ENCODE data around the gene ARV1. TPM values are rescaled to one million over a fixed set of nuclear protein-coding genes. Genes with fewer than 3 reads are reported as not detected.
"Not testable (repeated sequence)": the region's sequence is repeated elsewhere in the genome, so short reads cannot be mapped to it uniquely, and the experiment has no call there.

Gene ARV1
- total RNA-seq, 1 donor from 2014 or later = 10.6 TPM

DNA sequence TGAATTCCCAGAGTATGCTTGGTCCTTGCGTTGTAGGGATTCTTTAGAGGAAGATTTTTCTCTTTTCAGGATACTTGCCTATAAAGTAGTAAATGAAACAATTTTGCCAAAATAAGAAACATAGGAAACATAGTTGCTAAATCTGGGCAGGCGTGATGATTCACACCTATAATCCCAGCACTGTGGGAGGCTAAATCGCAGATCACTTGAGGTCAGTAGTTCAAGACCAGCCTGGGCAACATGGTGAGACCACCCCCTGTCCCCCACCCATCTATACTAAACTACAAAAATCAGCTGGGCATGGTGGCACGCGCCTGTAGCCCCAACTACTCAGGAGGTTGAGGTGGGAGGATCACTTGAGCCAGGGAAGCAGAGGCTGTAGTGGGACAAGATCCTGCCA is 4.9 kb downstream of the ARV1 start:
- no peaks in the 10 kb centered on the region for H3K27me3 Mint-ChIP-seq (ENCODE audit: low read depth)
- H3K9me3 Mint-ChIP-seq = no peaks in the 10 kb centered on the region
- DNase-seq (ENCODE audit: low spot score in 2 of 2, unreplicated experiment in 2 of 2) = no peak
- H3K4me1 Mint-ChIP-seq = peaks cover 15% of the 10 kb centered on the region
- no peak overlapping the region for H3K27ac Mint-ChIP-seq
- H3K4me3 Mint-ChIP-seq = no peak overlapping the region
- no peak for TF ChIP-seq CTCF (IDR thresholded peaks at IDR 0.05; ENCODE audit: unreplicated experiment)
- no peaks in the 10 kb centered on the region for H3K36me3 Mint-ChIP-seq

DNA sequence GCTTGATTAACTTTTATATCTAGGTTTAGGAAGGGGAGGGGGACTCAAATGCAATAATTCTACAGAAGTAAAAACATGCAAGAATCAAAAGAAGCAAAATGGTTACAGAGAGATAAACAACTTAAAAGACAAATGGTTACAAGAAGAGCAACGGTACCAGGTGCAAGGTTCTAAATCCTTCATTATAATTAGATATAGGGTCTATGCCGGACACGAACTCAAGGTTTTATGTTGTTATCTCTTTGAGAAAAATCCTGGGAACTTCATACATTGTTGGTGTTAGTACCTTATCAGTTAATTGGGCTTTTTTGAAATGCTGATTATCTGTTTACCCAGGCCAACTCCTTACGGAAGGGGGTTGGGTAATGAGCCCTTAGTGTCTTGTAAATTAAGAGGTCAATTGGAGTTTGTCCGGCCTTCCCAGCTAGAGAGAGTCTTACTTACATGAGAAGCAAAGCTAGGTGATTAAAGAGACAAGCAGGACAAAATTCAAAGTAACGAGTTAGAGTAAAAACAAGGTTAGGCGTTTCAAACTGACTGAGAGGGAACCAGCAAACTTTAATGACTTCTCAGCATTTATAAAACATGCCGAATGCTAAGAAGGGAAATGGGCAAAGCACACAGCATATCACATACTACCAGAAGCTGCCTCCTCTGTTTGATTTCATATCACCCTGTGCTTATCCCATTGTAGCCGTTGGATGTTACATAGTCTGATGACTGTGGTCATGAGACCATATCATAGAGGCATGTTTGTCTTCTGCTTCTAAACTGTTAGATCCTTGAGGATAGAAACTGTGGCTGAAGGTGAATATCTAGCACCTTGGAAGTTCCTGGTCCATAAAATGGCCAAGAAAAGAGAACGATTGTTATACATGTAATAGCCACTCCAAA is 6.0 kb downstream of the ARV1 start:
- H3K4me1 Mint-ChIP-seq; H3K27me3 Mint-ChIP-seq (ENCODE audit: low read depth); H3K4me3 Mint-ChIP-seq; H3K27ac Mint-ChIP-seq; DNase-seq (ENCODE audit: low spot score in 2 of 2, unreplicated experiment in 2 of 2); H3K9me3 Mint-ChIP-seq; H3K36me3 Mint-ChIP-seq: not testable (repeated sequence)

GRCh38 chr1:230985711-230986110 is 6.8 kb downstream of the ARV1 start:
- Mint-ChIP-seq H3K27ac (no peak overlapping the region), H3K36me3 (peaks cover 1% of the 10 kb centered on the region), H3K4me1 (no peaks in the 10 kb centered on the region), H3K27me3 (ENCODE audit: low read depth) (no peaks in the 10 kb centered on the region), H3K4me3 (no peak overlapping the region), H3K9me3 (no peaks in the 10 kb centered on the region)
- DNase-seq (ENCODE audit: low spot score in 2 of 2, unreplicated experiment in 2 of 2) = no peak
- TF ChIP-seq CTCF (IDR thresholded peaks at IDR 0.05; ENCODE audit: unreplicated experiment) = no peak

GRCh38 chr1:230986976-230987375 is 8.1 kb downstream of the ARV1 start:
- DNase-seq (ENCODE audit: low spot score in 2 of 2, unreplicated experiment in 2 of 2) = no peak
- H3K27ac Mint-ChIP-seq = no peak overlapping the region
- H3K9me3 Mint-ChIP-seq = no peaks in the 10 kb centered on the region
- peaks cover 5% of the 10 kb centered on the region for H3K4me1 Mint-ChIP-seq
- peaks cover 4% of the 10 kb centered on the region for H3K36me3 Mint-ChIP-seq
- no peak for TF ChIP-seq CTCF (IDR thresholded peaks at IDR 0.05; ENCODE audit: unreplicated experiment)
- H3K4me3 Mint-ChIP-seq = no peak overlapping the region
- H3K27me3 Mint-ChIP-seq (ENCODE audit: low read depth) = no peaks in the 10 kb centered on the region

DNA sequence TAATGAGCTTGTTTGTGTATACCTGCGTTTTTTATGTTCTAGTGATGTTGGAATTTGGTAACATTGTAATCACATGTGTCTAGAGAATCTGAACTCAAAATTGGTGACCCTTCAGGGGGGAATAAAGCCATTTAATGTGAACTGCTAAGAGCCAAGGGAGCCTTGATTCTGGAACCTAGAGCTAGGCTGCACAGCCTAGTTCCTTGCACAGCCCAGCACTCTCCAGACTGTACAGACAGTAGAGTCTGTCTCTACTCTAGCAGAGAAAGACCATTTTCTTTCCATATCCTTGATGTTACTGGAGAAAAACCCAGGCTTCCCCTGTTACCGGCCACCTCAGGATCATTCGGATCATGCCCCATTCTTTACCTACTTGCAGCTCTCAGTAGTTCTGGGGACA is 8.6 kb downstream of the ARV1 start:
- Mint-ChIP-seq H3K4me3 (no peak overlapping the region), H3K27ac (no peak overlapping the region)

More for the DNA sequence above, 8.6 kb downstream of the ARV1 start:
- peaks cover 9% of the 10 kb centered on the region for H3K36me3 Mint-ChIP-seq
- H3K27me3 Mint-ChIP-seq (ENCODE audit: low read depth) = no peaks in the 10 kb centered on the region
- DNase-seq (ENCODE audit: low spot score in 2 of 2, unreplicated experiment in 2 of 2) = no peak
- no peak for TF ChIP-seq CTCF (IDR thresholded peaks at IDR 0.05; ENCODE audit: unreplicated experiment)
- H3K4me1 Mint-ChIP-seq = peaks cover 5% of the 10 kb centered on the region
- no peaks in the 10 kb centered on the region for H3K9me3 Mint-ChIP-seq
